ENCODE measurements around the gene MCF2L. TPM values are rescaled to one million over a fixed set of nuclear protein-coding genes. Genes with fewer than 3 reads are reported as not detected.

MCF2L gene
- total RNA-seq, 2 experiments from 2014 or later: 2.8 to 16.4 TPM

DNA sequence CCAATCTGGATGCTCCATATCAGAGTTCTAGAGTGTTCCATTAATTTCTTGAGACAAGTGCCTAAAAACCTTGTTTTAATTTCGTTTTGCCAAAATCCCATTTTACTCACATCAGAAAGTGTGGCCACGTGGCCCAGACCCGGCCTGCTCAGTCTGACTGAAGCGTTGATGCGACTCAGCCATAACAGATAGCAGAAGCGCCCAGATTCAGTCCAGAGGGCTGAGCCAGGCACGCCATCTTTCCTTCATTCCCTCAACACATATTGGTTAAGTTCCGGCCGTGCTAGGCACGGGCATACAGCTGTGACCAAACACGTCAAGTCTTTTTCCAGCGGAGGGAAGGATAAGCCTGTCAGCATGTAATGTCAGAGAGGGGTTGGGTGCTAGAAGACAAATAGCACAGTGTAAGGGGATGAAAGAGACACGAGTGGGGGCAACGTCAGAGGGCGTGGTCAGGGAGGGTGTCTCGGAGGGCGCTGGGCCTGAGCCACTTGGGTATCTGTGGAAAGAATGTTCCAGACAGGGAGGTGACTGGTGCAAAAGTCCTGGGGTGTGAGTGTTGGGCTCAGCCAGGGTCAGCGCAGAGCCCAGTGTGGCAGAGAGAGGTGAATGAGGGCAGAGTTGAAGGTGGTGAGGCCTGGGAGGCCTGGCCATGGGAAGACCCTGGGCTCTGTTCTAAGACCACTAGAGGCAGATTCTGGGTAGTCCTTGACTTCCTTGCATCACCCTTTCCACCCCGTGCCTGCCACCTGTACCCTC lies 156.7 kb downstream of the MCF2L start:
- Histone ChIP-seq H3K4me1 (ENCODE audit: insufficient read depth, low read length, poor library complexity, severe bottlenecking) (no peaks in the 10 kb centered on the region), H3K9me3 (ENCODE audit: low read length) (no peaks in the 10 kb centered on the region), H3K4me2 (ENCODE audit: low read length) (no peak overlapping the region), H3K9me2 (ENCODE audit: insufficient read depth, low read length) (no peaks in the 10 kb centered on the region), H2AFZ (ENCODE audit: low read length) (no peak overlapping the region), H3K79me2 (ENCODE audit: insufficient read depth, low read depth, low read length) (no peaks in the 10 kb centered on the region), H3K36me3 (ENCODE audit: insufficient read depth, low read length) (no peaks in the 10 kb centered on the region), H3K4me3 (ENCODE audit: low read depth, low read length, poor library complexity, severe bottlenecking) (no peak overlapping the region), H4K20me1 (ENCODE audit: insufficient read depth, low read length) (no peaks in the 10 kb centered on the region), H3K27ac (ENCODE audit: low read depth, low read length, poor library complexity, severe bottlenecking) (no peak overlapping the region)
- CTCF ChIA-PET (ENCODE audit: unreplicated experiment): no interaction called here
- intact Hi-C loops (cut with micrococcal nuclease; ENCODE audit: unreplicated experiment): no loop called here
- no peak for DNase-seq (ENCODE audit: low spot score)
- no TSS peak for BruUV-seq (replicated peaks)
- POLR2A ChIA-PET: no interaction called here
- TF ChIP-seq, protein P1, sequence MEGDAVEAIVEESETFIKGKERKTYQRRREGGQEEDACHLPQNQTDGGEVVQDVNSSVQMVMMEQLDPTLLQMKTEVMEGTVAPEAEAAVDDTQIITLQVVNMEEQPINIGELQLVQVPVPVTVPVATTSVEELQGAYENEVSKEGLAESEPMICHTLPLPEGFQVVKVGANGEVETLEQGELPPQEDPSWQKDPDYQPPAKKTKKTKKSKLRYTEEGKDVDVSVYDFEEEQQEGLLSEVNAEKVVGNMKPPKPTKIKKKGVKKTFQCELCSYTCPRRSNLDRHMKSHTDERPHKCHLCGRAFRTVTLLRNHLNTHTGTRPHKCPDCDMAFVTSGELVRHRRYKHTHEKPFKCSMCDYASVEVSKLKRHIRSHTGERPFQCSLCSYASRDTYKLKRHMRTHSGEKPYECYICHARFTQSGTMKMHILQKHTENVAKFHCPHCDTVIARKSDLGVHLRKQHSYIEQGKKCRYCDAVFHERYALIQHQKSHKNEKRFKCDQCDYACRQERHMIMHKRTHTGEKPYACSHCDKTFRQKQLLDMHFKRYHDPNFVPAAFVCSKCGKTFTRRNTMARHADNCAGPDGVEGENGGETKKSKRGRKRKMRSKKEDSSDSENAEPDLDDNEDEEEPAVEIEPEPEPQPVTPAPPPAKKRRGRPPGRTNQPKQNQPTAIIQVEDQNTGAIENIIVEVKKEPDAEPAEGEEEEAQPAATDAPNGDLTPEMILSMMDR (conservative IDR thresholded peaks at IDR 0.05; ENCODE audit: low read length): no peak
- TF ChIP-seq EZH2phosphoT487 (IDR thresholded peaks at IDR 0.05; ENCODE audit: borderline replicate concordance, low read depth, low read length): no peak

DNA sequence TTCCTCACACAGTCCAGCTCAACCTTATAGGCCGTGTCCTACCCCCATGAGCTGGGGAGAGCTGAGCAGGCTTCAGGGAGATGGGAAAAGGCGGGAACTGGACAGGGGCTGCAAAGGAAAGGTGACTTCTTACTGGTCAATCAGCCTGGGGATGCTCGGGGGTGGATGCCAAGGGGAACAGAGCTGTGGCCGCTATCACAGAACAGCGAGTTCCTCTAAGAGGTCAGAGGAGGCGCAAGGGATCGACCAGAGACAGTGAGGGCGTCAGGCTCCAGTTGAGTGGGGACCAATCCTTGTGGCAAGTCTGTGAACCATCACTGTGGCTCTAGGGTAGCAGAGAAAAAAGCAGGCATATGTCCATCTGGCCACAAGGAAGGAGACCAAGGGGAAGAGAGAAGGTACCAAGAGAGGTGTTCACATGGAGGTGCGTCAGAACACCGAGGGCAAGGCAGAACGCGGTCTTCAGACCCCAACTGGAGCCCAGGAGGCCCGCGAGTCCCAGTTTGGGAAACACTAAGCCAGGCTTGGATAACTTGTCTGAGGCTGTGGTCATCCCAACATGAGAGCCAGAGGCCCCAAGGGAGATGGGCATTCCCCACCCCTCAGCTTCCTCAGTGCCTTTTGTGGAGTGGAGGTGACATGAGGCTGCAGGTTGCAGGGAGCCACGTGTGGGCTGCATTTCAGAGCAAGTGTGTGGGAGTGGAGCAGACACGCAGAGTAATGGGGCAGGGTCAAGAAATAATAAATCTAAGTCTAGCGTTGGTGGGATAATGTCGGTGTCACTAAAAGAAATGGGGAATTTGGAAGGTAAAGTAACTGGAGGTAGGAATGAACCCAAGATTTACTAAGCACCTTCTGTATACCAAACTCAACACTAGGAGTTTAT lies 157.5 kb downstream of the MCF2L start:
- TF ChIP-seq, protein P1 (conservative IDR thresholded peaks at IDR 0.05; ENCODE audit: low read length): no peak
- TF ChIP-seq EZH2phosphoT487 (IDR thresholded peaks at IDR 0.05; ENCODE audit: borderline replicate concordance, low read depth, low read length): no peak
- Histone ChIP-seq H3K4me3 (ENCODE audit: low read depth, low read length, poor library complexity, severe bottlenecking) (no peak overlapping the region), H3K9me2 (ENCODE audit: insufficient read depth, low read length) (no peaks in the 10 kb centered on the region), H3K27ac (ENCODE audit: low read depth, low read length, poor library complexity, severe bottlenecking) (no peak overlapping the region), H3K79me2 (ENCODE audit: insufficient read depth, low read depth, low read length) (no peaks in the 10 kb centered on the region), H2AFZ (ENCODE audit: low read length) (no peak overlapping the region), H4K20me1 (ENCODE audit: insufficient read depth, low read length) (no peaks in the 10 kb centered on the region), H3K4me1 (ENCODE audit: insufficient read depth, low read length, poor library complexity, severe bottlenecking) (no peaks in the 10 kb centered on the region), H3K36me3 (ENCODE audit: insufficient read depth, low read length) (no peaks in the 10 kb centered on the region), H3K9me3 (ENCODE audit: low read length) (no peaks in the 10 kb centered on the region), H3K4me2 (ENCODE audit: low read length) (no peak overlapping the region)
- CTCF ChIA-PET (ENCODE audit: unreplicated experiment): no interaction called here
- POLR2A ChIA-PET: interaction anchor here (0.5 kb wide), 1 partner anchor 432 kb away, joined by 3 read pairs; no protein-coding TSS in a partner anchor
- intact Hi-C loops (cut with micrococcal nuclease; ENCODE audit: unreplicated experiment): no loop called here
- BruUV-seq (replicated peaks): no TSS peak
- DNase-seq (ENCODE audit: low spot score): no peak

Measured in OCI-LY7 (cell line).